GM19193 (cell line): ENCODE measurements around the gene ACOT6.

Experiments
- POLR2A ChIP-seq: IDR thresholded peaks from 4 replicates; pipeline ENCODE4 v1.6.1; 2011; ENCODE audit not compliant: insufficient read depth, insufficient read length; ENCODE audit errors: extremely low read depth

Gene ACOT6

DNA sequence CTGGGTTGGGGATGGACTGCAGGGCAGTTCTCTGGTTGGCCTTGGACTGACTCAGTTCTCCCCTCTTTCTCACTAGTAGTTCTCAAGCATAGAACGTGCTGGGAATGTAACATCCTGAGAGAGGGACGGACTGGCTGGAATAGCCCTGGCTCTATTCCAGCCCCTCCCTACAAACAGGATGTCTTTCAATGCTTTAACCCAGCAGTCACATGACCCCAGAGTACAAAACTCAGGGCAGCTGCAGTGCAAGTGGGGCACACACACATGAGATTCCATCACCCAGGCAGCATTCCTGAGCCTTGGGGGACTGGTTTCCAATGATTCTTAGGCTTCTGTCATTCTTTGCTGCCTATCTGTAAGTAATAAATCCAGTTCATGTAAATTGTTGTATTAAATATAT lies 1.6 kb upstream of the ACOT6 start:
- TF ChIP-seq POLR2A = no peak

DNA sequence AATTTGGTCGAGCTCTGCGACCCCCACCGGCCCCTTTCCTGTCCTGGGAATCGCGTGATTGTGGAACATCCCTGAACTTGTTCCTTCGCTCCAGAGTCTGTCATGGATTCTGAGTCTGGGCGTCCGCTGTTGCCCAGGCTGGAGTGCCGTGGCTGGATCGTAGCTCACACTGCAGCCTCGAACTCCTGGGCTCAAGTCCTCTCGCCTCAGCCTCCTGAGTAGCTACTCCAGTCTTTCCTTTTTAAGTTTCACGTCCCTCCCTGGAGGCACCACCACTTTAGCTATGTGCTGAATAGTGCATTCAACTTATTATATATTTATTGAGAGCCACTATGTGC lies 698 bp downstream of the ACOT6 start:
- no peak for TF ChIP-seq POLR2A

DNA sequence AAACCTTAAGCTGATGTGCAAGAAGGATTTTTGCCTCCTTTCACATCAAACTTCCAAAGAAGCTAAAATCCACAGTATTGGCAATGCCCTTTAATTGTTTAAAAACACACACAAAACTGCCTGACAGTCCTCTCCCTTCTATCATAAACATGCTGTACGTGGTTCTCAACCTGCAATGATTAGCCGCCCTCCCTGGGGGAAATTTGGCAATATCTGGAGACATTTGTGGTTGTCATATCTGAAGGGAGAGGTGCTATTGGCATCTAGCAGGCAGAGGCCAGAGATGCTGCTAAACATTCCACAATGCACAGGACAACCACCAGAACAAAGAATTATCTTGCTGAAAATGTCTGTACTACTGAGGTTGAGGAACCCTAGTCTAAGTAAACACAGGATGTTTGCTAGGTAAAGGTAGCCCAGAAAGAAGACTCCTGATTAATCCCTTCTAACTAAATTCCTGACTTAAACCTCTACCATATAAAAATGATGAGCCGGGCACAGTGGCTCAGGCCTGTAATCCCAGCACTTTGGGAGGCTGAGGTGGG lies 1.2 kb downstream of the ACOT6 start:
- TF ChIP-seq POLR2A = no peak

DNA sequence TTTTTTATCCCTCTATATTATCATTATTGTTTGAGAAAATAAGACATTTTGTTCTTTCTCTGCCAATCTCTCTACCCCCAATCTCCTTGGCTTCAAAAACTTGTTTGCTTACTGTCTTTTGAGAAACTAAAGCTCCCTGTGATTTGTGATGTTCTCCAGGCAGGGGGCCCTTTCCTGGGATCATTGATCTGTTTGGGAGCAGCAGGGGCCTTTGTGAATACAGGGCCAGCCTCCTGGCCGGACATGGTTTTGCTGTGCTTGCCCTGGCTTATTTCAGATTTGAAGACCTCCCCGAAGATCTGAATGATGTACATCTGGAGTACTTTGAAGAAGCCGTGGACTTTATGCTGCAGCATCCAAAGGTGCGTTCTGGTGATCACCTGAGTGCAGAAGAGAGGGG lies 4.5 kb downstream of the ACOT6 start:
- TF ChIP-seq POLR2A = no peak

DNA sequence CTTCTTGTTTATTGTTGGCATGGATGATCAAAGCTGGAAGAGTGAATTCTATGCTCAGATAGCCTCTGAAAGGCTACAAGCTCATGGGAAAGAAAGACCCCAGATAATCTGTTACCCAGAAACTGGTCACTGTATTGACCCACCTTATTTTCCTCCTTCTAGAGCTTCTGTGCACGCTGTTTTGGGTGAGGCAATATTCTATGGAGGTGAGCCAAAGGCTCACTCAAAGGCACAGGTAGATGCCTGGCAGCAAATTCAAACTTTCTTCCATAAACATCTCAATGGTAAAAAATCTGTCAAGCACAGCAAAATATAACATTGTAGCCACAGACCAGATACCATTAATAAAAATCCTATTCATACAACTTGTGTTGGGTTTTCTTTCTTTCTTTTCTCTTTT lies 7.2 kb downstream of the ACOT6 start:
- no peak for TF ChIP-seq POLR2A

DNA sequence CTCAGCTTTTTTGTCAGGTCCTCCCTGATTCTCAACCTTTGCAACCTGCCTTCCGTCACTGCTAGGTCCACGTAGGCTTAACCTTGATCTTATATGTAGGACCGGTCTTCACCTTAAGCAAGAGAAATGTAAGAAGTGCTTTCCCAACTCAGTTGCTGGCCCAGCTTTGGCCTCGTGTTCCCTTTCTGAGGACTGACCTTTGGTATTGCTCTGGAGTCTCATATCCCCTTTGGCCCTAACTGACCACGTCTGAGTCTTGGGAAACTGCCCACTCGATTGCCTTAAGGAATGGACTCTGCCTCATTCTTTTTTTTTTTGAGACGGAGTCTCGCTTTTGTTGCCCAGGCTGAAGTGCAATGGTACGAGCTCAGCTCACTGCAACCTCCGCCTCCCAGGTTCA lies 8.0 kb downstream of the ACOT6 start:
- no peak for TF ChIP-seq POLR2A

DNA sequence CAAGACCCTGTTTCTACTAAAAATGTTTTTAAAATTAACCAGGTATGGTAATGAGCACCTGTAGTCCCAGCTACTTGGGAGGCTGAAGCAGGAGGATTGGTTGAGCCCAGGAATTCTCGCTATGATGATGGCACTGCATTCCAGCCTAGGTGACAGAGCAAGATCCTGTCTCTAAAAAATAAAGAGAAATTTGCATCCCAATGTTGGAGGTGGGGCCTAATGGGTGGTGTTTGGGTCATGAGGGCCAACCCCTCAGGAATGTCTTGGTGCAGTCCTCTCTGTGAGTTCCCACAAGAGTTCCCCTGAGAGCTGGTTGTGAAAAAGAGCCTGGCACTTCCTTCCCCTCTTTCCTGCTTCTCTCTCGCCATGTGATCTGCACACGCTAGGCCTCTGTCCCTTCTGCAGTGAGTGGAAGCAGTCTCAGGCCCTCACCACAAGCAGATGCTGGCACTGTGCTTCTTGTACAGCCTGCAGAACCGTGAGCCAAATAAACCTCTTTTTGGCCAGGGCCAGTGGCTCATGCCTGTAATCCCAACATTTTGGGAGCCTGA lies 11.3 kb downstream of the ACOT6 start:
- TF ChIP-seq POLR2A = no peak

DNA sequence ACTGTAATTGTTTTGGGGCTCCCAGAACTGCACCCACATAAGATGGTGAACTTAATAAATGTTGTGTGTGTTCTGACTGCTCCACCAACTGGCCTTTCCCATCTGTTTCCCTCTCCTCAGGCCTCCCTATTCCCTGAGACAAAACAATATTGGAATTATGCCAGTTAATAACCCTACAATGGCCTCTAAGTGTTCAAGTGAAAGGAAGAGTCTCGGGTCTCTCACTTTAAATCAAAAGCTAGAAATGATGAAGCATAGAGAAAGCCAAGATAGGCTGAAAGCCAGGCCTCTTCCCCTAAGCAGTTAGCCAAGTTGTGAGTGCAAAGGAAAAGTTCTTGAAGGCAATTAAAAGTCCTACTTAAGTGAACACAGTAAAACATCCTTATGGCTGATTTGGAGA lies 13.4 kb downstream of the ACOT6 start:
- no peak for TF ChIP-seq POLR2A

DNA sequence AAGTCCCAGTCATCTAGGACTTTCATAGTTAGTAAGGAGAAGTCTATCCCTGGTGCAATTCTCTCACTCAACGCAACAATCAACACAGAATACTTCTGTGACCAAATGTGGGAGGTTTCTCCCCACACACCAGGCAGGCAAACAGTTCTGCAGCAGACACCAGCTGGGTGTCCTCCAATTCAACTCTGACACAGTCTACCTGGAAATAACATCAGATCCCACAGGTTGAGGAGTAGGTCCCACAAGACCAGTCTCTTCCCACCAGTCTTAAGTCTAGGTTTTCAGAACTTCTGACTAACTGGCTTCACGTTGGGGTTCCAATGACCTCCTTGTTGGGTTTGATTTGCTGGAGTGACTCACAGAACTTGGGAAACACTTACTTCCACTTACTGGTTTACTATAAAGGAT lies 14.8 kb downstream of the ACOT6 start:
- TF ChIP-seq POLR2A = no peak

DNA sequence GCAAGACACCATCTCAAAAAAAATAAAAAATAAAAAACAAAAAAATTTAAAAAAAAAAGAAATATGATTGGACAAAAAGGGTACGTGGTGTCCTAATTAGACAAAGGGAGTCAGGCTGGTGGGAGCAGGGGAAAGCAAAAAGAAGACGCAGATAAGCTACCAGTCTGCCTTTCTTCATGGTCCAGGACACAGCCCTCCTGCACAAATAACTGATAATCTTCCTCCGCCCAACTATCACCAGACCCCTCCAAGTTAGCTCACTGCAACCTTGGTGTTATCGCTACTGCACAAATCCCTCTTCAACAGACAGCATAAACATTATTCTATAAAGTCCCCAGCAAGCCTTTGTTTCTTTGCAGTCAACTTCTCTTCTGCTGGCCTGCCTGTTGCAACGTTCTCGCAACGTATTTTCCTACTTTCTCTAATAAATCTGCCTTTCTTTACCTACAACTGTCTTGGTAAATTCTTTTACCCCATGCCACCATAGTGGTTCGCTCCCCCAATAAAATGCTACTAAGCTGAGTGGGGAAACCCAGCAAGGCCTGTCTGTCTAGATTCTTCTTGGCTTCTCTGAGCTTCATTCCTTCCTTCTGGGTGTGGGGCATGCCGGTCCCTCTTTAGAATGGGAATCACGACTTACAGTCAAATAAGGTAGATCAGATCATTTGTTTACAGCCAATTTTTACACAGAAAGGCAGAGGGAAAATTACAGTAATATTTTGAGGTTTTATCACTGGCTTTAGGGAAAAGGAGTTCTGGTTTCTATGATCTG lies 17.9 kb downstream of the ACOT6 start:
- TF ChIP-seq POLR2A = no peak

DNA sequence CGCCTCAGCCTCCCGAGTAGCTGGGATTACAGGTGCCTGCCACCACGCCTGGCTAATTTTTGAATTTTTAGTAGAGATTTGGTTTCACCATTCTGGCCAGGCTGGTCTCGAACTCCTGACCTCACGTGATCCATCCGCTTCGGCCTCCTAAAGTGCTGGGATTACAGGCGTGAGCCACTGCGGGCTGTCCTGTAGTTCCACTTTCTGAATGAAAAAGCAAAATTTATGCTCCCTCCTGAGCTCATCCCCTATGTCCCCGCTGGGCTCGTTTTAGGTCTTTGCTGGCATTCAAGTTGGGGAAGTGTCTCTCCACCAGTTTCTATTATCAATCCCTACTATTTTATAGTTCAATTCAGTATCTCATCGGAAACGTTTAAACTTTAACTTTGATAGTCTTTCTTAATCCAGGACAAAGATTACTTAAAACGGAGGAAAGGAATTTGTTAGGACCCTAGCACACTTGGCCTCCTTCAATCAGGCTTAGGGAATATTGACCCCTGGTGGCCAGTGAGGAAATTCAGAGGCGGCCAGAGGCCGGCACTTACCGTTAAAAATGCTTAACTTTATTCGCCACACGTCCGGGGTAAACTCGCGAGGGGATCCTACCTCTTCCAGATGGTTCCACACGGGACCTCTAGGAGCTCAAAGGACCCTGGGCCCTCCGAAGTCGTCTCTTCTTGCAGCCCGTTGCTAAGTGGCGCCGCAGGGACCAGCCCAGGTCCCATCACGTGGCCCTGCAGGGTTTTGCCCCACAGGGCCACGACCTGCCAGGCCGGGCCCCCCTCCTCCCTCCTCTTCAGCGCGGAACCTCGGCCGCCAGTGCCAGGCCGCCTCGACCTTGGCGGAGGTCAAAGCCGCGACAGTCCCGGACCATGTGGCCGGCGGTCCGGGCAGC lies 21.0 kb downstream of the ACOT6 start:
- TF ChIP-seq POLR2A = peak; percentile 24

DNA sequence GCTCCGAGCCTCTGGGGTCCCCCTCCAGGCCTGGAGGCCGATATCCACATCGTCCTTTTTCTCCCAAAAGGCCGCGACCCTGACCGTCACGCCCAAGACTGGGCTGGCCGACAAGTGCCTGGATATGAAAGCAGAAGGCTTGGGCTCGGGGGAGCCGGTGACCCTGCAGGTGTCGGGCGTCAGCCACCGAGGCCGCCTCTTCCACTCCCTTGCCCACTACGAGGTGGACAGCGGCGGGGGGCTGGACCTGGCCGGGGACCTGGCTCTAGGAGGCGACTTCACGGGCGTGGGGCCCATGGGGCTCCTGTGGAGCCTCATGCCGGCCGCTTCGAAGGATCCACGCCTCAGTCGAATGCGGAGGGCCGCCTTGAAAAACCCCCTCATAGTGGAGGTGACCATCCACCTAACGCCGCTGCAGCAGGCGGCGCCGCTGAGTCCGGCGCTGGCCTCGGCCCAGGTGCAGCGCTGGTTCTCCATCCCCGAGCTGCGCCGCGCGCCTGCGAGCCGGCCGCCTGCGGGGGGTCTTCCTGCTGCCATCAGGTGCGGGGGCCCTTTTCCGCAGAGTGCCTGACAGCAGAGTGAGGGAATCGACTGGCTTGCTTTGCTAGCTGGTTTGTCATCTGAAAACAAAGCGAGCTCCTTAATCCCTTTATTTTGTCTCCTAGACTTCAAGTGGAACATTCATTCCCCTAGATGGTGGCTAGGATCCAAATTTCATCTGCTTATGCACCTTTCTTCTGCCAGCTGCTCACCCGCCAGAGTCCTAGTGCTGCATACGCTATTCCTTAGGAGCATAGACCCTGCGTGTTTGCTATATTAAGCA lies 21.9 kb downstream of the ACOT6 start:
- TF ChIP-seq POLR2A = no peak

DNA sequence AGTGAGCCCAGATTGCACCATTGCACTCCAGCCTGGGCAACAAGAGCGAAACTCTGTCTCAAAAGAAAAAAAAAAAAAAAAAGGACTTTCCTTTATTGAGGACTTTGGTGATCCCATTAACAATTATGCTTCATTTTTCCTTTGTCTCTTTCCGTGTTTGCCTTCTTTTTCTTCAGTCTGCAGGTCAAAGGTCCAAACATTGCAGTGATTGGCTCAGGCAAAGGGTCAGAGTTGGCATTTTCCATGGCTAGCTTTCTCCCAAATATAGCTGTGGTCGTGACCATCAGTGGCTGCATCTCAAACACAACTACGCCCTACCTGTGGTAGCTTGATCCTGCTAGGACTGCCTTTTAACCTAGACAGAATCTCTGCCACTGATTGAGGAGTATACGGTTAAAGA lies 25.5 kb downstream of the ACOT6 start:
- TF ChIP-seq POLR2A = no peak

DNA sequence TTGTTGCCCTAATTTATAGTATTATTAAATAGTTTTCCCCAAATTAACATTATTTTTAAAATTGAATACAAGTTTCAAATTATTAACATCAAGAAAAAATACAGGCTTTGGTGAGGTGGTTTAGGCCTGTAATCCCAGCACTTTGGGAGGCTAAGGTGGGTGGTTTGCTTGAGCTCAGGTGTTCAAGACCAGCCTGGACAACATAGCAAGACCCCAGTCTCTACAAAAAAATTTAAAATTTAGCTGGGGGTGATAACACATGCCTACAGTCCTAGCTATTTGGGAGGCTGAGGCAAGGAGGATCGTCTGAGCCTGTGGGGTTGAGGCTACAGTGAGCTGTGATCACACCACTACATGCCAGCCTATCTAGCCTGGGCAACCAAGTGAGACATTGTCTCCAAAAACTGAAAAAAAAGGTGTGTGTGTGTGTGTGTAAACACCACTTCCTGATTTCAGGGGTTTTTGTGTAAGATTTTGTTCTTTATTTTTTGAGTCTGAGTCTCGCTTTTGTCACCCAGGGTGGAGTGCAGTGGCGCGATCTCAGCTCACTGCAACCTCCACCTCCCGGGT lies 28.6 kb downstream of the ACOT6 start:
- no peak for TF ChIP-seq POLR2A
